Panc1 (cell line): ENCODE data around the gene FHL5. TPM values are rescaled to one million over a fixed set of nuclear protein-coding genes. Genes with fewer than 3 reads are reported as not detected.

Experiments used
- ATAC-seq: fragments of 200-7000 bp; cut with Tn5 transposase; 2 replicates; pipeline ENCODE4 v1.9.1; 2020; ENCODE audit warnings: mild to moderate bottlenecking, moderate library complexity
- BruUV-seq: library from RNA; stranded (reverse); fragments of 400-500 nt; replicated peaks from 2 replicates; lab custom pipeline; 2021; lab: Mats Ljungman, UMichigan
- CTCF ChIA-PET: fragments of 300-600 bp; sonication (Branson Sonifier 250); formaldehyde crosslinking; loops from one replicate; lab custom pipeline; 2022; ENCODE audit warnings: antibody characterized with exemption; lab: Charles Lee
- POLR2A ChIA-PET: fragments of 300-600 bp; sonication (Branson Sonifier 250); formaldehyde crosslinking; loops from one replicate; lab custom pipeline; 2022; ENCODE audit warnings: antibody characterized with exemption; lab: Charles Lee
- DNase-seq: peaks from one replicate; pipeline ENCODE4 v3.0.0-alpha.2; 2010; ENCODE audit warnings: low read depth, low spot score
- H3K27ac ChIP-seq: 2 replicates; pipeline ENCODE4 v1.5.1; 2011; ENCODE audit warnings: mild to moderate bottlenecking, low read length, inconsistent platforms
- H3K27me3 ChIP-seq: fragments of 200-500 bp; sonication (Bioruptor generic); 2 replicates; pipeline ENCODE4 v1.6.0; 2014; ENCODE audit warnings: low read length, inconsistent platforms; ENCODE audit not compliant: control insufficient read depth, insufficient read depth
- H3K36me3 ChIP-seq: fragments of 200-500 bp; sonication (Bioruptor generic); 2 replicates; pipeline ENCODE4 v1.5.1; 2014; ENCODE audit warnings: inconsistent platforms, mild to moderate bottlenecking, low read length, moderate library complexity; ENCODE audit not compliant: control insufficient read depth, insufficient read depth
- H3K4me1 ChIP-seq: 2 replicates; pipeline ENCODE4 v1.5.1; 2011; ENCODE audit warnings: inconsistent platforms, mild to moderate bottlenecking, low read length, moderate library complexity; ENCODE audit not compliant: control insufficient read depth, insufficient read depth
- H3K4me3 ChIP-seq, 2 experiments: 2 replicates each; pipeline ENCODE4 v1.5.1; 2011 to 2012; ENCODE audit warnings: low read depth in 2 of 2, low read length in 2 of 2, mild to moderate bottlenecking in 2 of 2, inconsistent platforms in 1 of 2, moderate library complexity in 1 of 2
- H3K9me3 ChIP-seq: fragments of 200-500 bp; sonication (Bioruptor generic); 2 replicates; pipeline ENCODE4 v1.5.1; 2014; ENCODE audit warnings: low read depth, mild to moderate bottlenecking, inconsistent platforms, low read length, moderate library complexity; ENCODE audit not compliant: control insufficient read depth, insufficient read depth
- POLR2AphosphoS5 ChIP-seq: IDR thresholded peaks from 2 replicates; pipeline ENCODE4 v1.6.1; 2012; ENCODE audit warnings: mild to moderate bottlenecking, low read depth, low read length, moderate library complexity
- SIN3A ChIP-seq: IDR thresholded peaks from 2 replicates; pipeline ENCODE4 v1.6.1; 2012; ENCODE audit warnings: low read depth, mild to moderate bottlenecking, low read length, moderate library complexity, borderline replicate concordance; ENCODE audit not compliant: insufficient read depth
- TCF7L2 ChIP-seq: IDR thresholded peaks from 2 replicates; pipeline ENCODE4 v1.6.1; 2011; ENCODE audit warnings: mild to moderate bottlenecking, low read depth, low read length, inconsistent platforms
- in situ Hi-C: cut with HindIII; loops from 2 replicates; pipeline ENCODE4 v1.10.0; 2016; ENCODE audit warnings: low sequenced_read_pairs, low pct_unique_long_range_greater_than_20kb
- intact Hi-C: fragments of 100-400 bp; cut with micrococcal nuclease; formaldehyde crosslinking; loops from one replicate; pipeline ENCODE4 v1.10.0; 2022; ENCODE audit not compliant: unreplicated experiment
- total RNA-seq: library from RNA; stranded (reverse); gene quantifications from one replicate; pipeline ENCODE4 v1.2.1, GENCODE V29; 2021; ENCODE audit not compliant: unreplicated experiment
- TF ChIP-seq, protein P1 (sequence below): fragments of 450-650 bp; IDR thresholded peaks from 2 replicates; pipeline ENCODE4 v1.5.1; 2017; ENCODE audit warnings: mild to moderate bottlenecking
- TF ChIP-seq, protein P2 (sequence below), 2 experiments: IDR thresholded peaks; 2 replicates each; pipeline ENCODE4 v1.6.1; 2011 to 2012; ENCODE audit warnings: low read depth in 2 of 2, control low read depth in 1 of 2, low read length in 1 of 2, mild to moderate bottlenecking in 1 of 2, moderate library complexity in 1 of 2; ENCODE audit not compliant: insufficient read depth in 1 of 2

Gene FHL5
- total RNA-seq, 1 experiment from 2014 or later = not detected

DNA sequence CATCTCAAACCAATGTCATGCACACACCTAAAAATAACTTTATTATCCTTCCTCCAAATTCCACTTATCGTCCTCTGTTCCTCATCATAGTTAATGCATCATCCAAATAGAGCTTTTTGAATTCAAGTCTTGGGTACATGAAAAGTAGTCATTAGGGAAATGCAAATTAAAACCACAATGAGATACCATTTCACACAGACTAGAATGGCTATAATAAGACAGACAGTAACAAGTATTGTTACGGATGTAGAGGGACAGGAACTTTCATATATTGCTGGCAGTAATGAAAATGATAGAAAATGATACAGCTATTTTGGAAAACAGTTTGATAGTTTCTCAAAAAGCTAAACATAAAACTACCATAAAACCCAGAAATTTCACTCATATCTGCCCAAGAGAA is 59.1 kb downstream of the FHL5 start:
- no peak overlapping the region for H3K4me3 ChIP-seq
- ChIA-PET POLR2A (no interaction called here), CTCF (no interaction called here)
- H3K27ac ChIP-seq = no peak overlapping the region
- ATAC-seq = no peak
- no peaks in the 10 kb centered on the region for H3K36me3 ChIP-seq
- in situ Hi-C loops (no loop called here), intact Hi-C loops (loop anchor here (10.0 kb wide), 1 partner anchor 143 kb away; no protein-coding TSS in a partner anchor)
- no peaks in the 10 kb centered on the region for H3K4me1 ChIP-seq
- peaks cover 2% of the 10 kb centered on the region; the same call in 1 of the 2 replicates for H3K27me3 ChIP-seq
- TF ChIP-seq TCF7L2 (no peak), POLR2AphosphoS5 (no peak), SIN3A (no peak)
- TF ChIP-seq, protein P1, sequence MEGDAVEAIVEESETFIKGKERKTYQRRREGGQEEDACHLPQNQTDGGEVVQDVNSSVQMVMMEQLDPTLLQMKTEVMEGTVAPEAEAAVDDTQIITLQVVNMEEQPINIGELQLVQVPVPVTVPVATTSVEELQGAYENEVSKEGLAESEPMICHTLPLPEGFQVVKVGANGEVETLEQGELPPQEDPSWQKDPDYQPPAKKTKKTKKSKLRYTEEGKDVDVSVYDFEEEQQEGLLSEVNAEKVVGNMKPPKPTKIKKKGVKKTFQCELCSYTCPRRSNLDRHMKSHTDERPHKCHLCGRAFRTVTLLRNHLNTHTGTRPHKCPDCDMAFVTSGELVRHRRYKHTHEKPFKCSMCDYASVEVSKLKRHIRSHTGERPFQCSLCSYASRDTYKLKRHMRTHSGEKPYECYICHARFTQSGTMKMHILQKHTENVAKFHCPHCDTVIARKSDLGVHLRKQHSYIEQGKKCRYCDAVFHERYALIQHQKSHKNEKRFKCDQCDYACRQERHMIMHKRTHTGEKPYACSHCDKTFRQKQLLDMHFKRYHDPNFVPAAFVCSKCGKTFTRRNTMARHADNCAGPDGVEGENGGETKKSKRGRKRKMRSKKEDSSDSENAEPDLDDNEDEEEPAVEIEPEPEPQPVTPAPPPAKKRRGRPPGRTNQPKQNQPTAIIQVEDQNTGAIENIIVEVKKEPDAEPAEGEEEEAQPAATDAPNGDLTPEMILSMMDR = no peak
- TF ChIP-seq, protein P2, sequence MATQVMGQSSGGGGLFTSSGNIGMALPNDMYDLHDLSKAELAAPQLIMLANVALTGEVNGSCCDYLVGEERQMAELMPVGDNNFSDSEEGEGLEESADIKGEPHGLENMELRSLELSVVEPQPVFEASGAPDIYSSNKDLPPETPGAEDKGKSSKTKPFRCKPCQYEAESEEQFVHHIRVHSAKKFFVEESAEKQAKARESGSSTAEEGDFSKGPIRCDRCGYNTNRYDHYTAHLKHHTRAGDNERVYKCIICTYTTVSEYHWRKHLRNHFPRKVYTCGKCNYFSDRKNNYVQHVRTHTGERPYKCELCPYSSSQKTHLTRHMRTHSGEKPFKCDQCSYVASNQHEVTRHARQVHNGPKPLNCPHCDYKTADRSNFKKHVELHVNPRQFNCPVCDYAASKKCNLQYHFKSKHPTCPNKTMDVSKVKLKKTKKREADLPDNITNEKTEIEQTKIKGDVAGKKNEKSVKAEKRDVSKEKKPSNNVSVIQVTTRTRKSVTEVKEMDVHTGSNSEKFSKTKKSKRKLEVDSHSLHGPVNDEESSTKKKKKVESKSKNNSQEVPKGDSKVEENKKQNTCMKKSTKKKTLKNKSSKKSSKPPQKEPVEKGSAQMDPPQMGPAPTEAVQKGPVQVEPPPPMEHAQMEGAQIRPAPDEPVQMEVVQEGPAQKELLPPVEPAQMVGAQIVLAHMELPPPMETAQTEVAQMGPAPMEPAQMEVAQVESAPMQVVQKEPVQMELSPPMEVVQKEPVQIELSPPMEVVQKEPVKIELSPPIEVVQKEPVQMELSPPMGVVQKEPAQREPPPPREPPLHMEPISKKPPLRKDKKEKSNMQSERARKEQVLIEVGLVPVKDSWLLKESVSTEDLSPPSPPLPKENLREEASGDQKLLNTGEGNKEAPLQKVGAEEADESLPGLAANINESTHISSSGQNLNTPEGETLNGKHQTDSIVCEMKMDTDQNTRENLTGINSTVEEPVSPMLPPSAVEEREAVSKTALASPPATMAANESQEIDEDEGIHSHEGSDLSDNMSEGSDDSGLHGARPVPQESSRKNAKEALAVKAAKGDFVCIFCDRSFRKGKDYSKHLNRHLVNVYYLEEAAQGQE (IDR thresholded peaks at IDR 0.05; ENCODE audit: insufficient read depth in 1 of 2, low read depth in 2 of 2, low read length in 1 of 2) = no peak
- no peak for DNase-seq
- H3K9me3 ChIP-seq = no peaks in the 10 kb centered on the region
- no TSS peak for BruUV-seq

DNA sequence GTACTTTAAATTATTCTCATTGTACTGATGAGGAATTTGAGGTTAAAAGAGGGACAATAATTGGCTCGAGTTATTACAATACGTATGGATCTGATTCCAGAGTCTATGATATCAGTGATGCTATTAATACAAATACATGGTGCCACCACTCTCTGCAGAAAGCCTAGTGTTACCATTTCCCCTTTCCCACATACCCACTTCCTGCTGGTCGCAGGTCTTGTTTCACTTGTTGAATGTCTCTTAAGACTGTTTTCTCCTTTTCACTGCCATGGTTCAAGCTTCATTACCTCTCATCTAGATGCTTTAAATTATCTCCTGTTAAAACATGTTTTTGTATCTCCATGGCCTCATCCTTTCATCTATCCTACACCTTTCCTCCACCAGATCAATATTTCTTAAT is 62.0 kb downstream of the FHL5 start:
- no peak overlapping the region for H3K4me3 ChIP-seq
- ATAC-seq (no peak), DNase-seq (no peak)
- in situ Hi-C loops = no loop called here
- no peaks in the 10 kb centered on the region for H3K4me1 ChIP-seq
- ChIA-PET CTCF (no interaction called here), POLR2A (no interaction called here)
- no peaks in the 10 kb centered on the region for H3K36me3 ChIP-seq
- intact Hi-C loops = loop anchor here (10.0 kb wide), 1 partner anchor 140 kb away; no protein-coding TSS in a partner anchor
- no peak overlapping the region for H3K27ac ChIP-seq
- BruUV-seq = no TSS peak
- H3K9me3 ChIP-seq = no peaks in the 10 kb centered on the region
- no peak for TF ChIP-seq TCF7L2
- no peak for TF ChIP-seq SIN3A
- TF ChIP-seq, protein P2 (IDR thresholded peaks at IDR 0.05; ENCODE audit: insufficient read depth in 1 of 2, low read depth in 2 of 2, low read length in 1 of 2) = no peak
- TF ChIP-seq POLR2AphosphoS5 = no peak
- TF ChIP-seq, protein P1 = no peak
- H3K27me3 ChIP-seq = peaks cover 2% of the 10 kb centered on the region; the same call in 1 of the 2 replicates
